ENCODE measurements around the gene KCNQ1OT1.

- TF ChIP-seq, protein P1, sequence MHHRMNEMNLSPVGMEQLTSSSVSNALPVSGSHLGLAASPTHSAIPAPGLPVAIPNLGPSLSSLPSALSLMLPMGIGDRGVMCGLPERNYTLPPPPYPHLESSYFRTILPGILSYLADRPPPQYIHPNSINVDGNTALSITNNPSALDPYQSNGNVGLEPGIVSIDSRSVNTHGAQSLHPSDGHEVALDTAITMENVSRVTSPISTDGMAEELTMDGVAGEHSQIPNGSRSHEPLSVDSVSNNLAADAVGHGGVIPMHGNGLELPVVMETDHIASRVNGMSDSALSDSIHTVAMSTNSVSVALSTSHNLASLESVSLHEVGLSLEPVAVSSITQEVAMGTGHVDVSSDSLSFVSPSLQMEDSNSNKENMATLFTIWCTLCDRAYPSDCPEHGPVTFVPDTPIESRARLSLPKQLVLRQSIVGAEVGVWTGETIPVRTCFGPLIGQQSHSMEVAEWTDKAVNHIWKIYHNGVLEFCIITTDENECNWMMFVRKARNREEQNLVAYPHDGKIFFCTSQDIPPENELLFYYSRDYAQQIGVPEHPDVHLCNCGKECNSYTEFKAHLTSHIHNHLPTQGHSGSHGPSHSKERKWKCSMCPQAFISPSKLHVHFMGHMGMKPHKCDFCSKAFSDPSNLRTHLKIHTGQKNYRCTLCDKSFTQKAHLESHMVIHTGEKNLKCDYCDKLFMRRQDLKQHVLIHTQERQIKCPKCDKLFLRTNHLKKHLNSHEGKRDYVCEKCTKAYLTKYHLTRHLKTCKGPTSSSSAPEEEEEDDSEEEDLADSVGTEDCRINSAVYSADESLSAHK (tag by site-specific recombination; IDR thresholded peaks at IDR 0.05): no peak
- TF ChIP-seq CTCF (tag by site-specific recombination; IDR thresholded peaks at IDR 0.05) (no peak), ZNF423 (tag by site-specific recombination; IDR thresholded peaks at IDR 0.05) (no peak), ZSCAN30 (tag by site-specific recombination; IDR thresholded peaks at IDR 0.05) (no peak), ZNF133 (tag by site-specific recombination; IDR thresholded peaks at IDR 0.05) (no peak), ZNF335 (tag by site-specific recombination; conservative IDR thresholded peaks at IDR 0.05) (no peak), ZBTB7A (tag by site-specific recombination; IDR thresholded peaks at IDR 0.05; ENCODE audit: low read depth) (no peak), PATZ1 (tag by site-specific recombination; IDR thresholded peaks at IDR 0.05) (no peak), SETDB1 (IDR thresholded peaks at IDR 0.05; ENCODE audit: insufficient read length, low read length) (no peak), ZNF548 (tag by site-specific recombination; IDR thresholded peaks at IDR 0.05) (no peak), PRDM6 (tag by site-specific recombination; IDR thresholded peaks at IDR 0.05) (no peak), ZNF184 (tag by site-specific recombination; IDR thresholded peaks at IDR 0.05) (no peak), ZBTB17 (tag by site-specific recombination; IDR thresholded peaks at IDR 0.05) (no peak), KLF1 (tag by site-specific recombination; IDR thresholded peaks at IDR 0.05) (no peak)
These were observed 1.9 kb downstream of the KCNQ1OT1 start for GRCh38 chr11:2697866-2698265.

All from HEK293 (cell line).